GM23338 (cell line): ENCODE measurements around the gene NFX1. TPM values are rescaled to one million over a fixed set of nuclear protein-coding genes. Genes with fewer than 3 reads are reported as not detected.

Source experiments
- ATAC-seq: fragments of 200-7000 bp; cut with Tn5 transposase; 3 replicates; pipeline ENCODE4 v1.9.1; 2020
- DNase-seq: peaks from one replicate; pipeline ENCODE4 v3.0.0-alpha.2; 2015; ENCODE audit warnings: low spot score
- H2AFZ ChIP-seq: fragments of 200-600 bp; sonication (generic); 2 replicates; pipeline ENCODE4 v1.8.0; 2016; ENCODE audit warnings: antibody characterized with exemption, mild to moderate bottlenecking, moderate library complexity
- H3F3A ChIP-seq: fragments of 200-600 bp; sonication (generic); replicated peaks from 2 replicates; pipeline ENCODE4 v1.8.0; 2017; ENCODE audit warnings: antibody characterized with exemption, mixed run types, low read depth
- H3K27ac ChIP-seq: fragments of 200-600 bp; sonication (generic); 2 replicates; pipeline ENCODE4 v1.6.1; 2016; ENCODE audit warnings: low read depth
- H3K27me3 ChIP-seq: fragments of 200-600 bp; sonication (generic); 2 replicates; pipeline ENCODE4 v1.8.0; 2016; ENCODE audit warnings: mild to moderate bottlenecking, mixed run types, moderate library complexity; ENCODE audit not compliant: insufficient read depth
- H3K36me3 ChIP-seq: fragments of 200-600 bp; sonication (generic); 2 replicates; pipeline ENCODE4 v1.8.0; 2016; ENCODE audit warnings: mild to moderate bottlenecking; ENCODE audit not compliant: insufficient read depth
- H3K4me1 ChIP-seq: fragments of 200-600 bp; sonication (generic); 2 replicates; pipeline ENCODE4 v1.8.0; 2016; ENCODE audit warnings: mild to moderate bottlenecking, moderate library complexity; ENCODE audit not compliant: insufficient read depth
- H3K4me2 ChIP-seq: fragments of 200-600 bp; sonication (generic); 2 replicates; pipeline ENCODE4 v1.7.1; 2017; ENCODE audit warnings: mixed run types
- H3K4me3 ChIP-seq: fragments of 200-600 bp; sonication (generic); 2 replicates; pipeline ENCODE4 v1.6.1; 2016; ENCODE audit warnings: mixed run types
- H3K79me2 ChIP-seq: fragments of 200-600 bp; sonication (generic); replicated peaks from 2 replicates; pipeline ENCODE4 v1.8.0; 2017; ENCODE audit warnings: mild to moderate bottlenecking; ENCODE audit not compliant: insufficient read depth
- H3K9me2 ChIP-seq: fragments of 200-600 bp; sonication (generic); 2 replicates; pipeline ENCODE4 v1.8.0; 2017; ENCODE audit not compliant: insufficient read depth
- H4K20me1 ChIP-seq: fragments of 200-600 bp; sonication (generic); replicated peaks from 2 replicates; pipeline ENCODE4 v1.8.0; 2017; ENCODE audit warnings: mild to moderate bottlenecking; ENCODE audit not compliant: insufficient read depth
- H3K27ac Mint-ChIP-seq: 2 replicates; pipeline ENCODE4 v1.8.0; 2020; ENCODE audit warnings: inconsistent platforms, mild to moderate bottlenecking, moderate library complexity, mixed read lengths
- H3K27me3 Mint-ChIP-seq: 3 replicates; pipeline ENCODE4 v1.8.0; 2022; ENCODE audit warnings: low read depth, mild to moderate bottlenecking, moderate library complexity, mixed read lengths, inconsistent platforms; ENCODE audit not compliant: insufficient read depth, poor library complexity
- H3K36me3 Mint-ChIP-seq: 3 replicates; pipeline ENCODE4 v1.8.0; 2021; ENCODE audit warnings: low read depth, mild to moderate bottlenecking, inconsistent platforms, moderate library complexity, mixed read lengths
- H3K4me1 Mint-ChIP-seq: 3 replicates; pipeline ENCODE4 v1.8.0; 2020; ENCODE audit warnings: mild to moderate bottlenecking, inconsistent platforms, mixed read lengths
- H3K4me3 Mint-ChIP-seq: 3 replicates; pipeline ENCODE4 v1.8.0; 2021; ENCODE audit warnings: moderate library complexity, mild to moderate bottlenecking, inconsistent platforms, mixed read lengths
- H3K9me3 Mint-ChIP-seq: 3 replicates; pipeline ENCODE4 v1.8.0; 2020; ENCODE audit warnings: moderate library complexity, mild to moderate bottlenecking, inconsistent platforms, mixed read lengths
- CREB1 ChIP-seq: fragments of 250-450 bp; sonication (Bioruptor Pico); IDR thresholded peaks from 2 replicates; pipeline ENCODE4 v1.5.0; 2020; ENCODE audit warnings: low read depth, mild to moderate bottlenecking, moderate library complexity
- ETS1 ChIP-seq: IDR thresholded peaks from 2 replicates; pipeline ENCODE4 v1.6.1; 2016; ENCODE audit warnings: antibody characterized with exemption
- EZH2 ChIP-seq: fragments of 200-600 bp; sonication (generic); IDR thresholded peaks from one replicate; pipeline ENCODE4 v1.8.0; 2017; ENCODE audit warnings: antibody characterized with exemption, mild to moderate bottlenecking, low read depth; ENCODE audit not compliant: unreplicated experiment
- EZH2phosphoT487 ChIP-seq: fragments of 200-600 bp; sonication (generic); IDR thresholded peaks from one replicate; pipeline ENCODE4 v1.8.1; 2018; ENCODE audit warnings: antibody characterized with exemption; ENCODE audit not compliant: unreplicated experiment
- JUNB ChIP-seq: IDR thresholded peaks from one replicate; pipeline ENCODE4 v1.6.1; 2016; ENCODE audit warnings: antibody characterized with exemption; ENCODE audit not compliant: unreplicated experiment
- NANOG ChIP-seq: IDR thresholded peaks from 2 replicates; pipeline ENCODE4 v1.6.1; 2016; ENCODE audit warnings: antibody characterized with exemption, borderline replicate concordance
- POLR2AphosphoS5 ChIP-seq: IDR thresholded peaks from 2 replicates; pipeline ENCODE4 v1.6.1; 2016; ENCODE audit warnings: antibody characterized with exemption, low read depth
- STAT1 ChIP-seq: IDR thresholded peaks from one replicate; pipeline ENCODE4 v1.6.1; 2016; ENCODE audit warnings: antibody characterized with exemption; ENCODE audit not compliant: unreplicated experiment
- ZNF114 ChIP-seq: fragments of 250-450 bp; sonication (Bioruptor Pico); IDR thresholded peaks from 2 replicates; pipeline ENCODE4 v1.5.0; 2020; ENCODE audit warnings: mild to moderate bottlenecking, moderate library complexity
- ZNF331 ChIP-seq: fragments of 250-450 bp; sonication (Bioruptor Pico); IDR thresholded peaks from 2 replicates; pipeline ENCODE4 v1.5.0; 2020; ENCODE audit warnings: low read depth, mild to moderate bottlenecking, moderate library complexity
- polyA plus RNA-seq: library from polyadenylated mRNA; unstranded; fragments of >200 nt; fragmentation: Nextera tagmentation; extraction: Ambion mirVana; gene quantifications from 2 replicates; pipeline ENCODE4 v1.2.1, GENCODE V29; 2016
- total RNA-seq: library from RNA; depleted of rRNA; stranded (reverse); fragments of >200 nt; shearing (Covaris generic); gene quantifications from 2 replicates; pipeline ENCODE4 v1.2.3, GENCODE V29; 2014
- TF ChIP-seq, protein P1 (sequence below): fragments of 250-450 bp; sonication (Bioruptor Pico); IDR thresholded peaks from 2 replicates; pipeline ENCODE4 v1.5.0; 2020; ENCODE audit warnings: mild to moderate bottlenecking, moderate library complexity
- TF ChIP-seq, protein P2 (sequence below), 2 experiments: fragments of 200-600 bp in 1 of 2; sonication (generic) in 1 of 2; conservative IDR thresholded peaks; 2 replicates each; pipeline versions ENCODE4 v1.5.1 to v1.6.1; 2016 to 2017; ENCODE audit warnings: antibody characterized with exemption in 2 of 2, low read depth in 2 of 2, mild to moderate bottlenecking in 2 of 2, moderate library complexity in 1 of 2
- TF ChIP-seq, protein P3 (sequence below): IDR thresholded peaks from one replicate; pipeline ENCODE4 v1.6.1; 2018; ENCODE audit warnings: antibody characterized with exemption; ENCODE audit not compliant: unreplicated experiment

Gene NFX1
- total and polyA plus RNA-seq, 2 experiments from 2014 or later, result 13.9 to 26.1 TPM

GRCh38 chr9:33306037-33306436 is 15.7 kb downstream of the NFX1 start:
- ATAC-seq, result no peak
- Histone ChIP-seq H4K20me1 (peaks cover 12% of the 10 kb centered on the region), H3K79me2 (no peaks in the 10 kb centered on the region), H3K4me3 (no peak overlapping the region), H3K36me3 (peaks cover 53% of the 10 kb centered on the region), H3K4me2 (no peak overlapping the region), H3F3A (no peaks in the 10 kb centered on the region), H3K4me1 (no peaks in the 10 kb centered on the region), H2AFZ (no peak overlapping the region), H3K27me3 (no peaks in the 10 kb centered on the region), H3K27ac (no peak overlapping the region), H3K9me2 (no peaks in the 10 kb centered on the region)
- Mint-ChIP-seq H3K36me3 (peaks cover 47% of the 10 kb centered on the region), H3K27me3 (peaks cover 2% of the 10 kb centered on the region), H3K27ac (no peak overlapping the region), H3K4me1 (no peaks in the 10 kb centered on the region), H3K9me3 (no peaks in the 10 kb centered on the region), H3K4me3 (no peak overlapping the region)
- DNase-seq, result no peak
- TF ChIP-seq, protein P1, sequence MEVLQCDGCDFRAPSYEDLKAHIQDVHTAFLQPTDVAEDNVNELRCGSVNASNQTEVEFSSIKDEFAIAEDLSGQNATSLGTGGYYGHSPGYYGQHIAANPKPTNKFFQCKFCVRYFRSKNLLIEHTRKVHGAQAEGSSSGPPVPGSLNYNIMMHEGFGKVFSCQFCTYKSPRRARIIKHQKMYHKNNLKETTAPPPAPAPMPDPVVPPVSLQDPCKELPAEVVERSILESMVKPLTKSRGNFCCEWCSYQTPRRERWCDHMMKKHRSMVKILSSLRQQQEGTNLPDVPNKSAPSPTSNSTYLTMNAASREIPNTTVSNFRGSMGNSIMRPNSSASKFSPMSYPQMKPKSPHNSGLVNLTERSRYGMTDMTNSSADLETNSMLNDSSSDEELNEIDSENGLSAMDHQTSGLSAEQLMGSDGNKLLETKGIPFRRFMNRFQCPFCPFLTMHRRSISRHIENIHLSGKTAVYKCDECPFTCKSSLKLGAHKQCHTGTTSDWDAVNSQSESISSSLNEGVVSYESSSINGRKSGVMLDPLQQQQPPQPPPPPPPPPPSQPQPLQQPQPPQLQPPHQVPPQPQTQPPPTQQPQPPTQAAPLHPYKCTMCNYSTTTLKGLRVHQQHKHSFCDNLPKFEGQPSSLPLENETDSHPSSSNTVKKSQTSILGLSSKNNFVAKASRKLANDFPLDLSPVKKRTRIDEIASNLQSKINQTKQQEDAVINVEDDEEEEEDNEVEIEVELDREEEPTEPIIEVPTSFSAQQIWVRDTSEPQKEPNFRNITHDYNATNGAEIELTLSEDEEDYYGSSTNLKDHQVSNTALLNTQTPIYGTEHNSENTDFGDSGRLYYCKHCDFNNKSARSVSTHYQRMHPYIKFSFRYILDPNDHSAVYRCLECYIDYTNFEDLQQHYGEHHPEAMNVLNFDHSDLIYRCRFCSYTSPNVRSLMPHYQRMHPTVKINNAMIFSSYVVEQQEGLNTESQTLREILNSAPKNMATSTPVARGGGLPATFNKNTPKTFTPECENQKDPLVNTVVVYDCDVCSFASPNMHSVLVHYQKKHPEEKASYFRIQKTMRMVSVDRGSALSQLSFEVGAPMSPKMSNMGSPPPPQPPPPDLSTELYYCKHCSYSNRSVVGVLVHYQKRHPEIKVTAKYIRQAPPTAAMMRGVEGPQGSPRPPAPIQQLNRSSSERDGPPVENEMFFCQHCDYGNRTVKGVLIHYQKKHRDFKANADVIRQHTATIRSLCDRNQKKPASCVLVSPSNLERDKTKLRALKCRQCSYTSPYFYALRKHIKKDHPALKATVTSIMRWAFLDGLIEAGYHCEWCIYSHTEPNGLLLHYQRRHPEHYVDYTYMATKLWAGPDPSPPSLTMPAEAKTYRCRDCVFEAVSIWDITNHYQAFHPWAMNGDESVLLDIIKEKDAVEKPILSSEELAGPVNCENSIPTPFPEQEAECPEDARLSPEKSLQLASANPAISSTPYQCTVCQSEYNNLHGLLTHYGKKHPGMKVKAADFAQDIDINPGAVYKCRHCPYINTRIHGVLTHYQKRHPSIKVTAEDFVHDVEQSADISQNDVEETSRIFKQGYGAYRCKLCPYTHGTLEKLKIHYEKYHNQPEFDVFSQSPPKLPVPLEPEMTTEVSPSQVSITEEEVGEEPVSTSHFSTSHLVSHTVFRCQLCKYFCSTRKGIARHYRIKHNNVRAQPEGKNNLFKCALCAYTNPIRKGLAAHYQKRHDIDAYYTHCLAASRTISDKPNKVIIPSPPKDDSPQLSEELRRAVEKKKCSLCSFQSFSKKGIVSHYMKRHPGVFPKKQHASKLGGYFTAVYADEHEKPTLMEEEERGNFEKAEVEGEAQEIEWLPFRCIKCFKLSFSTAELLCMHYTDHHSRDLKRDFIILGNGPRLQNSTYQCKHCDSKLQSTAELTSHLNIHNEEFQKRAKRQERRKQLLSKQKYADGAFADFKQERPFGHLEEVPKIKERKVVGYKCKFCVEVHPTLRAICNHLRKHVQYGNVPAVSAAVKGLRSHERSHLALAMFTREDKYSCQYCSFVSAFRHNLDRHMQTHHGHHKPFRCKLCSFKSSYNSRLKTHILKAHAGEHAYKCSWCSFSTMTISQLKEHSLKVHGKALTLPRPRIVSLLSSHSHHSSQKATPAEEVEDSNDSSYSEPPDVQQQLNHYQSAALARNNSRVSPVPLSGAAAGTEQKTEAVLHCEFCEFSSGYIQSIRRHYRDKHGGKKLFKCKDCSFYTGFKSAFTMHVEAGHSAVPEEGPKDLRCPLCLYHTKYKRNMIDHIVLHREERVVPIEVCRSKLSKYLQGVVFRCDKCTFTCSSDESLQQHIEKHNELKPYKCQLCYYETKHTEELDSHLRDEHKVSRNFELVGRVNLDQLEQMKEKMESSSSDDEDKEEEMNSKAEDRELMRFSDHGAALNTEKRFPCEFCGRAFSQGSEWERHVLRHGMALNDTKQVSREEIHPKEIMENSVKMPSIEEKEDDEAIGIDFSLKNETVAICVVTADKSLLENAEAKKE (CRISPR knock-in tag), result no peak
- TF ChIP-seq JUNB, result no peak
- no peak for TF ChIP-seq ETS1
- no peak for TF ChIP-seq STAT1
- no peak for TF ChIP-seq CREB1
- TF ChIP-seq, protein P2, sequence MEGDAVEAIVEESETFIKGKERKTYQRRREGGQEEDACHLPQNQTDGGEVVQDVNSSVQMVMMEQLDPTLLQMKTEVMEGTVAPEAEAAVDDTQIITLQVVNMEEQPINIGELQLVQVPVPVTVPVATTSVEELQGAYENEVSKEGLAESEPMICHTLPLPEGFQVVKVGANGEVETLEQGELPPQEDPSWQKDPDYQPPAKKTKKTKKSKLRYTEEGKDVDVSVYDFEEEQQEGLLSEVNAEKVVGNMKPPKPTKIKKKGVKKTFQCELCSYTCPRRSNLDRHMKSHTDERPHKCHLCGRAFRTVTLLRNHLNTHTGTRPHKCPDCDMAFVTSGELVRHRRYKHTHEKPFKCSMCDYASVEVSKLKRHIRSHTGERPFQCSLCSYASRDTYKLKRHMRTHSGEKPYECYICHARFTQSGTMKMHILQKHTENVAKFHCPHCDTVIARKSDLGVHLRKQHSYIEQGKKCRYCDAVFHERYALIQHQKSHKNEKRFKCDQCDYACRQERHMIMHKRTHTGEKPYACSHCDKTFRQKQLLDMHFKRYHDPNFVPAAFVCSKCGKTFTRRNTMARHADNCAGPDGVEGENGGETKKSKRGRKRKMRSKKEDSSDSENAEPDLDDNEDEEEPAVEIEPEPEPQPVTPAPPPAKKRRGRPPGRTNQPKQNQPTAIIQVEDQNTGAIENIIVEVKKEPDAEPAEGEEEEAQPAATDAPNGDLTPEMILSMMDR (conservative IDR thresholded peaks at IDR 0.05; ENCODE audit: low read depth in 2 of 2), result no peak
- no peak for TF ChIP-seq EZH2phosphoT487
- TF ChIP-seq NANOG, result no peak
- TF ChIP-seq ZNF331 (CRISPR knock-in tag), result no peak
- no peak for TF ChIP-seq POLR2AphosphoS5
- no peak for TF ChIP-seq EZH2
- TF ChIP-seq ZNF114 (CRISPR knock-in tag), result no peak
- TF ChIP-seq, protein P3, sequence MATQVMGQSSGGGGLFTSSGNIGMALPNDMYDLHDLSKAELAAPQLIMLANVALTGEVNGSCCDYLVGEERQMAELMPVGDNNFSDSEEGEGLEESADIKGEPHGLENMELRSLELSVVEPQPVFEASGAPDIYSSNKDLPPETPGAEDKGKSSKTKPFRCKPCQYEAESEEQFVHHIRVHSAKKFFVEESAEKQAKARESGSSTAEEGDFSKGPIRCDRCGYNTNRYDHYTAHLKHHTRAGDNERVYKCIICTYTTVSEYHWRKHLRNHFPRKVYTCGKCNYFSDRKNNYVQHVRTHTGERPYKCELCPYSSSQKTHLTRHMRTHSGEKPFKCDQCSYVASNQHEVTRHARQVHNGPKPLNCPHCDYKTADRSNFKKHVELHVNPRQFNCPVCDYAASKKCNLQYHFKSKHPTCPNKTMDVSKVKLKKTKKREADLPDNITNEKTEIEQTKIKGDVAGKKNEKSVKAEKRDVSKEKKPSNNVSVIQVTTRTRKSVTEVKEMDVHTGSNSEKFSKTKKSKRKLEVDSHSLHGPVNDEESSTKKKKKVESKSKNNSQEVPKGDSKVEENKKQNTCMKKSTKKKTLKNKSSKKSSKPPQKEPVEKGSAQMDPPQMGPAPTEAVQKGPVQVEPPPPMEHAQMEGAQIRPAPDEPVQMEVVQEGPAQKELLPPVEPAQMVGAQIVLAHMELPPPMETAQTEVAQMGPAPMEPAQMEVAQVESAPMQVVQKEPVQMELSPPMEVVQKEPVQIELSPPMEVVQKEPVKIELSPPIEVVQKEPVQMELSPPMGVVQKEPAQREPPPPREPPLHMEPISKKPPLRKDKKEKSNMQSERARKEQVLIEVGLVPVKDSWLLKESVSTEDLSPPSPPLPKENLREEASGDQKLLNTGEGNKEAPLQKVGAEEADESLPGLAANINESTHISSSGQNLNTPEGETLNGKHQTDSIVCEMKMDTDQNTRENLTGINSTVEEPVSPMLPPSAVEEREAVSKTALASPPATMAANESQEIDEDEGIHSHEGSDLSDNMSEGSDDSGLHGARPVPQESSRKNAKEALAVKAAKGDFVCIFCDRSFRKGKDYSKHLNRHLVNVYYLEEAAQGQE, result no peak
